A673 (cell line): Measurements from ENCODE around the gene LCA5. TPM values are rescaled to one million over a fixed set of nuclear protein-coding genes. Genes with fewer than 3 reads are reported as not detected.

ENCODE experiments used
- BruUV-seq: library from RNA; stranded (reverse); fragments of 400-500 nt; replicated peaks from 2 replicates; lab custom pipeline; 2021; lab: Mats Ljungman, UMichigan
- CTCF ChIA-PET: fragments of 300-600 bp; sonication (Branson Sonifier 250); formaldehyde crosslinking; loops from one replicate; lab custom pipeline; 2022; ENCODE audit warnings: antibody characterized with exemption; lab: Charles Lee
- POLR2A ChIA-PET: fragments of 300-600 bp; sonication (Branson Sonifier 250); formaldehyde crosslinking; loops from one replicate; lab custom pipeline; 2022; ENCODE audit warnings: antibody characterized with exemption; ENCODE audit not compliant: low non-redundant PET; lab: Charles Lee
- DNase-seq: peaks from one replicate; pipeline ENCODE4 v3.0.0-alpha.2; 2015; ENCODE audit warnings: low spot score
- H3K27ac ChIP-seq: fragments of 200-600 bp; sonication (generic); 2 replicates; pipeline ENCODE4 v1.5.1; 2016; ENCODE audit warnings: mixed run types, low read depth, mild to moderate bottlenecking, mixed read lengths, antibody characterized with exemption, low read length; ENCODE audit not compliant: poor library complexity, severe bottlenecking
- H3K27me3 ChIP-seq: fragments of 200-600 bp; sonication (generic); replicated peaks from 2 replicates; pipeline ENCODE4 v1.6.1; 2017; ENCODE audit warnings: mixed run types, low read depth, mild to moderate bottlenecking, mixed read lengths, antibody characterized with exemption, low read length; ENCODE audit not compliant: insufficient read depth, poor library complexity
- H3K36me3 ChIP-seq: fragments of 200-600 bp; sonication (generic); 2 replicates; pipeline ENCODE4 v1.6.1; 2016; ENCODE audit warnings: mixed run types, mild to moderate bottlenecking, mixed read lengths, antibody characterized with exemption, low read length; ENCODE audit not compliant: insufficient read depth, poor library complexity, severe bottlenecking
- H3K4me1 ChIP-seq: fragments of 200-600 bp; sonication (generic); 2 replicates; pipeline ENCODE4 v1.6.1; 2017; ENCODE audit warnings: mixed run types, mild to moderate bottlenecking, mixed read lengths, antibody characterized with exemption, low read length; ENCODE audit not compliant: insufficient read depth, poor library complexity, severe bottlenecking
- H3K4me3 ChIP-seq: fragments of 200-600 bp; sonication (generic); 2 replicates; pipeline ENCODE4 v1.5.1; 2016; ENCODE audit warnings: low read depth, mixed run types, mild to moderate bottlenecking, mixed read lengths, low read length; ENCODE audit not compliant: poor library complexity, severe bottlenecking
- H3K9me3 ChIP-seq: fragments of 200-600 bp; sonication (generic); 2 replicates; pipeline ENCODE4 v1.6.1; 2016; ENCODE audit warnings: mixed run types, low read depth, mild to moderate bottlenecking, mixed read lengths, antibody characterized with exemption, low read length; ENCODE audit not compliant: poor library complexity, severe bottlenecking
- CTCF ChIP-seq: fragments of 300-800, 200-600 bp; sonication (generic); conservative IDR thresholded peaks from 2 replicates; pipeline ENCODE4 v1.5.1; 2017; ENCODE audit warnings: low read depth, mild to moderate bottlenecking, antibody characterized with exemption, low read length, moderate library complexity, mixed read lengths
- EZH2 ChIP-seq: fragments of 200-600 bp; sonication (generic); IDR thresholded peaks from 2 replicates; pipeline ENCODE4 v1.6.1; 2017; ENCODE audit warnings: borderline replicate concordance, low read depth, mild to moderate bottlenecking, mixed read lengths, antibody characterized with exemption, low read length; ENCODE audit not compliant: poor library complexity, severe bottlenecking
- intact Hi-C: fragments of 100-400 bp; cut with micrococcal nuclease; formaldehyde crosslinking; loops from one replicate; pipeline ENCODE4 v1.10.0; 2022; ENCODE audit not compliant: unreplicated experiment
- total RNA-seq: library from RNA; stranded (reverse); gene quantifications from 2 replicates; pipeline ENCODE4 v1.2.3, GENCODE V29; 2021

The LCA5 gene
- total RNA-seq, 1 experiment from 2014 or later = 3.5 TPM

GRCh38 chr6:79522609-79523008 lies 14.6 kb downstream of the LCA5 start:
- Histone ChIP-seq H3K36me3 (no peaks in the 10 kb centered on the region), H3K9me3 (no peaks in the 10 kb centered on the region), H3K4me3 (no peak overlapping the region), H3K4me1 (peaks cover 24% of the 10 kb centered on the region), H3K27ac (no peak overlapping the region), H3K27me3 (no peaks in the 10 kb centered on the region)
- intact Hi-C loops = no loop called here
- BruUV-seq = no TSS peak
- CTCF ChIA-PET = no interaction called here
- no peak for DNase-seq
- no peak for TF ChIP-seq CTCF
- no peak for TF ChIP-seq EZH2
- POLR2A ChIA-PET = interaction anchor here (0.5 kb wide), 1 partner anchor 10 kb away, joined by 3 read pairs; no protein-coding TSS in a partner anchor

- Histone ChIP-seq H3K27me3 (no peaks in the 10 kb centered on the region), H3K9me3 (no peaks in the 10 kb centered on the region), H3K36me3 (no peaks in the 10 kb centered on the region), H3K4me3 (no peak overlapping the region), H3K4me1 (peaks cover 12% of the 10 kb centered on the region), H3K27ac (no peak overlapping the region)
- no peak for TF ChIP-seq CTCF
- CTCF ChIA-PET = no interaction called here
- BruUV-seq = no TSS peak
- intact Hi-C loops = no loop called here
- POLR2A ChIA-PET = no interaction called here
- no peak for DNase-seq
Observed at GRCh38 chr6:79520534-79520933, 16.7 kb downstream of the LCA5 start.

DNA sequence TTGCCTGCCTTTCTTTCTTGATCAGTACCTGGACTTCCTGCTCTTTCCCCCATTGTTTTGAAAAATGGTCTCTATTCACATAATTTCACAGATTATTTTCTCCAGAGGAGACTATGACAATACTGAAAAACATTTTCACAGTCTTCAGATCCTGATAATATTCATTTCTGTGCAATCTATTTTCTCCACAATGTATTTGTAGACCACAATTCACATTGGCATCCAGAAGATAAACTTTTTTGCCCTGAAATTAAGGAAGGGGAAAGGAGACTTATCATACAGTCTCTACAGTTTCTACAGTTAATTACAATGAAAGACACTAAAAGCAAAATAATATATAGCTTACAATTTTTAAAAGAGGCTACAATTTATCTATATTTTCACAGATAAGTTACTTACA lies 18.4 kb downstream of the LCA5 start:
- no peaks in the 10 kb centered on the region for H3K27me3 ChIP-seq
- intact Hi-C loops = no loop called here
- H3K36me3 ChIP-seq = no peaks in the 10 kb centered on the region
- BruUV-seq = no TSS peak
- ChIA-PET POLR2A (no interaction called here), CTCF (no interaction called here)
- H3K4me1 ChIP-seq = peaks cover 9% of the 10 kb centered on the region
- no peaks in the 10 kb centered on the region for H3K9me3 ChIP-seq
- no peak overlapping the region for H3K4me3 ChIP-seq
- DNase-seq = no peak
- no peak overlapping the region for H3K27ac ChIP-seq
- TF ChIP-seq EZH2 (no peak), CTCF (no peak)
